ENCODE data around the gene DENND4B.
A peak's percentile ranks its signal among the peaks of the same experiment; 100 is the strongest.
"Not testable (repeated sequence)": the region's sequence is repeated elsewhere in the genome, so short reads cannot be mapped to it uniquely, and the experiment has no call there.

The DENND4B gene

GRCh38 chr1:153926405-153926804, 20.1 kb downstream of the DENND4B start:
- no peak for DNase-seq (ENCODE audit: low read depth in 2 of 2)

DNA sequence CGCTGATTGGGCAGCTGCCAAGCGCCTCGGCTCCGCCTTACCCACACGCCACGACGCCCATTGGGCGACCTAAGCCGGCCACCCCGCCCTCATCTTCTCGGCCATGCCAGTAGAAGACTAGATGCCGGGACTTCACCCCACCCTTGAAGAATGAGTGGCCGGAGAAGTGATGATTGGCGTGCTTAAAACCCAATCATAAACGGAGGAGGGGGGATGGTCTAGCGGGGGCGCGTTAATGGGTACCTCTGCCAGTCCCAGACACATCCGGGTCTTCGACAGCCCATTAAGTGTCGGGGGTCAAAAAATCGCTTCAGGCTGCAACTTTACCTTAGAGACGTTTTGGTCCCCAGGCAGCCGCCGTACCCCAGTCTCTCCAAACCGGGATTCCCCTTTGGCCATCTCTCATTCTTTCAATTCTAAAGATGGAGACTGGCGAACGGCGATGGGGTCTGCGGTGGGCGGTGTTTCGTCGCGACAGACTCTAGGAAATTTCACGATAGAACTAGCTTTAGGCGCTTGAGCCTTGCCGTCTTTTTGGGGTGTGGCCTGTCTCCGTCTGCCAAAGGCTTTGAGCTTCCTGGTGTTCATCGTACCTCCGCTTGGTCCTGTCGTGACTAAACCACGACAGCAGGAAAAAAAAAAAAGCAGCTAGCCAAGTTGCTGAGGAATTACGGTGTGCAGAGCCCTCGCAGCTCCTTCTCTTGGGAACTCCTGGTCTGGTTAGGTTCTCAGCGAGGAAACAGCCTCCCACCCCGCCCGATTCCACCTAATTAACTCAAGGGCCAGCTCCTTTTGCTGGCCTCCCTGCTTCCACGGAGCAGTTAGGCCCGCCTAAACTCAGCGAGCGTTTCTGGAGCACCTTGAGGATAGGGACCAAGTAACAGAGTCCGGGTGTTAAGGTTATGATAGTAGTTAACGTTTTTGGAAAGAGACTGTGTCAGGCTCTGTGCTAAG, 23.3 kb downstream of the DENND4B start, which contains the start of gene GATAD2B:
Gene GATAD2B (minus strand): TSS at position 1 of the 954 bp plus-strand sequence. CDS start 94,625 bp downstream, outside the sequence.
- DNase-seq (ENCODE audit: low read depth in 2 of 2) = peak; percentile 97 to 98

DNA sequence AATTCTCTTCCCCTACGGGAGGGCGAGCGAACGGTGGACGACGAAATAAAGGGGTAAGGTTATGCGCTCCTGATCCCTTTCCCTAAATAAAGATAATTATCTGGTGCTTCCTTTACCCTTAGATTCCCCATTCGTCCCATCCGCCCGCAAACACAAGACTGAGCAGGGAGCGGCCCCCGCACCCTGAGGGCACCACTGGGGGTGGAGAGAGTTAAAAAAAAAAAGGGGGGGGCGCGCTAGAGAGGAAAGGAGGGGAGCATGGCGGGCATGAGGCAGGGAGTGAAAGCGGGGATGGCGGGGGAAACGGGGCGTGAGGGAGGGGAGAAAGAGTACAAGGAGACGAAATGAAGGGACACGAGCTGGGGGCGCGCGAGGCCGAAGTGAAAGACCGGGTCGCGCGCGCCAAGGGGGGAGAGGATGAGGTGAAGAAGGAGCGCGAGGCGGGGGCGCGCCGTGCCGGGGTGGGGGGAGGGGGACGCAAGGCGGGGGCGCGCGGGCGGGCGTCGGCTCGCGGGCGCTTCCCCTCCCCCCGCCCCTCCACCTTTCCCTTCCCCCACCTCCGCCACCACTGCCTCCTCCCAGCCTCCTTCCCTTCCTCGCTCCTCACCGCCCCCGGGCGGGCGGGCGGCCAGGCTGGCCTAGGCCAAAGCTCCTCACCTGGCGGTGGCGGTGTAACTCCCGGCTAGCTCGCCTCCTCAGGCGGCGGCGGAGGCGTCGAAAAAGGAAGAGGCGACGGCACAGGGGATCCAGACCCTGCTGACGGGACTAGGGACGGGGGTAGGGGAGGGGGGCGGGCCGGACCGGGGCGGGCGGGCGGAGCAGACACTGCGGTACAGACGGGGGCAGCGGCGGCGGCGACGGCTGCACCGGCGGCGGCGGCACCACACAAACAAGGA, 24.2 kb downstream of the DENND4B start:
- DNase-seq (ENCODE audit: low read depth in 2 of 2) = peak; percentile 50 to 60

GRCh38 chr1:153921803-153922075, 24.8 kb downstream of the DENND4B start:
- no peak for DNase-seq (ENCODE audit: low read depth in 2 of 2)

GRCh38 chr1:153921080-153921802, 25.3 kb downstream of the DENND4B start:
- DNase-seq (ENCODE audit: low read depth in 2 of 2) = no peak

- DNase-seq (ENCODE audit: low read depth in 2 of 2) = no peak
Measured at GRCh38 chr1:153919876-153920852, 26.4 kb downstream of the DENND4B start.

- no peak for DNase-seq (ENCODE audit: low read depth in 2 of 2)
Measured at GRCh38 chr1:153916297-153916696, 30.2 kb downstream of the DENND4B start.

- DNase-seq (ENCODE audit: low read depth in 2 of 2) = no peak
Measured at GRCh38 chr1:153912349-153912748, 34.2 kb downstream of the DENND4B start.

DNA sequence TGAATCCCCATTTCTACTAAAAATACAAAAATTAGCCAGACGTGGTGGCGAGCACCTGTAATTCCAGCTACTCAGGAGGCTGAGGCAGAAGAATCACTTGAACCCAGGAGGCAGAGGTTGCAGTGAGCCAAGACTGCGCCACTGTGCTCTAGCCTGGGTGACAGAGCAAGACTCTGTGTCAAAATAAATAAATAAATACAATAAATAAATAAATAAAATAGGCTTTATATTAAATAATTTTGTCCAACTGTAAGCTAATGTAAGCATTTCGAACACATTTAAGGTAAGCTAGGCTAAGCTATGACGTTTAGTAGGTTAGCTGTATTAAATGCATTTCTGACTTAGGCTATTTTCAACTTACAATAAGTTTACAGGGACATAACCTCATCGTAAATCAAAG, 36.0 kb downstream of the DENND4B start:
- not testable (repeated sequence) for DNase-seq (ENCODE audit: low read depth in 2 of 2)

GRCh38 chr1:153908071-153908470, 38.4 kb downstream of the DENND4B start:
- no peak for DNase-seq (ENCODE audit: low read depth in 2 of 2)

DNA sequence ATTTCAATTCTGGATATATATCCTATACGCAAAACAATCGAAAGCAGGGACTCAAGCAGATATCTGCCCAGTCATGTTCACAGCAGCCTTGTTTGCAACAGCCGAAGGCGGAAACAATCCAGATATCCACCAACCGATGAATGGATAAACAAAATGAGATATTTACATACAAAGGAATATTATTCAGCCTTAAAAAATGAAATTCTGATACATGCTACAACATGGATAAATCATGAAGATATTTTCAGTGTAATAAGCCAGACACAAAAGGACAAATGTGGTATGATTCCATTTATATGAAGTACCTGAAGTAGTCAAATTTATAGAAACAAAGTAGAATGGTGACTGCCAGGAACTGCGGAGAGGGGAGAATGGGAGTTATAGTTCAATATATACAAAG, 39.4 kb downstream of the DENND4B start:
- DNase-seq (ENCODE audit: low read depth in 2 of 2) = no peak

- DNase-seq (ENCODE audit: low read depth in 2 of 2) = no peak
Measured at GRCh38 chr1:153906396-153906795, 40.1 kb downstream of the DENND4B start.

DNA sequence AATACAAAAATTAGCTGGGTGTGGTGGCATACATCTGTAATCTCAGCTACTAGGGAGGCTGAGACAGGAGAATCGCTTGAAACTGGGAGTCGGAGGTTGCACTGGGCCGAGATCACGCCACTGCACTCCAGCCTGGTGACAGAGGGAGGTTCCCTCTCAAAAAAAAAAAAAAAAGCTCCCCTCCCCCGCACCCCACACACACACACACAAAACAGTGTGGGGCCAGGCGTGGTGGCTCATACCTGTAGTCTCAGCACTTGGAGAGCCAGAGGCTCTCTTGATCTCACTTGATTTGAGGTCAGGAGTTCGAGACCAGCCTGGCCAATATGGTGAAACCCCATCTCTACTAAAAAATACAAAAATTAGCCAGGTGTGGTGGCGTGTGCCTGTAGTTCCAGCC, 40.6 kb downstream of the DENND4B start:
- not testable (repeated sequence) for DNase-seq (ENCODE audit: low read depth in 2 of 2)

- DNase-seq (ENCODE audit: low read depth in 2 of 2) = no peak
Measured at GRCh38 chr1:153903841-153904455, 42.6 kb downstream of the DENND4B start.

GRCh38 chr1:153899509-153899908, 47.0 kb downstream of the DENND4B start:
- no peak for DNase-seq (ENCODE audit: low read depth in 2 of 2)

DNA sequence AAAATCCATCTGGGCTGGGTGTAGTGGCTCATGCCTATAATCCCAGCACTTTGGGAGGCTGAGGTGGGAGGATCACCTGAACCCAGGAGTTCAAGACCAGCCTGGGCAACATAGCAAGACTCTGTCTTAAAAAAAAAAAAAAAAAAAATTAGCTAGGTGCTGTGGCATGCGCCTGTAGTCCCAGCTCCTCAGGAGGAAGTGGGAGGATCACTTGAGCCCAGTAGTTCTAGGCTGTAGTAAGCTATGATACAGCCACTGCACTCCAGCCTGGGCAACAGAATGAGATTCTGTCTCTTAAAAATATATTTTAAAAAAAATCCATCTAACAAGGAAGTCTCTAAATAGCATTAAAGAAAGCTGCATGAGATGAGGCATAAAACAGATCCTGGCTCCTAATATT, 50.7 kb downstream of the DENND4B start:
- not testable (repeated sequence) for DNase-seq (ENCODE audit: low read depth in 2 of 2)

DNA sequence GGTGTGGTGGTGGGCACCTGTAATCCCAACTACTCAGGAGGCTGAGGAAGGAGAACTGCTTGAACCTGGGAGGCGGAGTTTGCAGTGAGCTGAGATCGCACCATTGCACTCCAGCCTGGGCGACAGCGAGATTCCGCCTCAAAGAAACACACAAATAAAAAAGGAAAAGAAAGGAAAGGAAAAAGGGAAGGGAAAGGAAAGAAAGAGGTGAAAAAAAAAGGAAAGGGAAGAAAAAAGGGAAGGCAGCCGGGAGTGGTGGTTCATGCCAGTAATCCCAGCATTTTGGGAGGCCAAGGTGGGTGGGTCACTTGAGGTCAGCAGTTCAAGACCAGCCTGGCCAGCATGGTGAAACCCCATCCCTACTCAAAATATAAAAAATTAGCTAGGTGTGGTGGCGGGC, 55.5 kb downstream of the DENND4B start:
- not testable (repeated sequence) for DNase-seq (ENCODE audit: low read depth in 2 of 2)

DNA sequence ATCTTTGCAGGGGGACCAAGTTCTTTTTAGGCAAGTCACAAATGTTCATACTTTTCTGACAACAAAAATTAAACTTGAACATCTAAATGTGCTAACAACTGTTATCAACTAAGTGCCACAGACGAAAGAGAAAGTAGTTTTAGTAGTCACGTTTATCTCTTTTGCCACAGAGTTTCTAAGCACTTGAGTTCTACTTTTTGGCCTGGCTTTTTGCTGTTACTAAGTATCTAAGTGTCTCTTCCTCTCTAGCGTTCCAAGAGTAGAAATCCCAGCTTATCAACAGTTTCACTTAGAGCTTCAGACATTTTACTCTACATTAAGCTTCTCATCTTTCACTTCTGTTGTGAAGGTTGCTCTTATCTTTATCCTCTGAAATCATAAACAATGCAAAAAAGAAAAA, 58.0 kb downstream of the DENND4B start:
- no peak for DNase-seq (ENCODE audit: low read depth in 2 of 2)

DNA sequence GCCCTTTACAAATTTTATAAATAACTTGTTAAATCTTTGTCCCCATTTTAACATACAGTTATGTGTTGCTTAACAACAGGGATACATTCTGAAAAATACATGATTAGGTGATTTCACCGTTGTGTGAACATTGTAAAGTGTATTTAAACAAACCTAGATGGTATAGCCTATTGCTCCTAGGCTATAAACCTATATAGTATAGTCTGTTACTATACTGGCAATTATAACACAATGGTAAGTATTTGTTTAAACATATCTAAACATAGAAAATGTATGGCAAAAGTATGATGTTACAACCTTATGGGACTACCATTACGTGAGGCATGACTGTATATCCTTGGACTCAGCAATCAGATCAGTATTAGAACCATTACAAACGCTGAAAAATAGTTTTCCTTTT, 60.4 kb downstream of the DENND4B start:
- no peak for DNase-seq (ENCODE audit: low read depth in 2 of 2)

- DNase-seq (ENCODE audit: low read depth in 2 of 2) = no peak
Measured at GRCh38 chr1:153883223-153883622, 63.3 kb downstream of the DENND4B start.

Data from stimulated activated CD4-positive, alpha-beta T cell treated with anti-CD3 and anti-CD28 coated beads, Interleukin-12 subunit alpha, Interleukin-12 subunit beta, amount 100 ng/mL, for 24 hours (primary cell).